GM18507 (cell line): ENCODE data around the gene COG6.

ENCODE experiments used
- DNase-seq: peaks from one replicate; pipeline ENCODE4 v3.0.0; 2011; ENCODE audit warnings: low read depth; ENCODE audit not compliant: insufficient read length; ENCODE audit errors: extremely low spot score
- FAIRE-seq: peaks from 2 replicates; lab custom pipeline; 2011; peaks lifted over from hg19 to GRCh38; lab: Jason Lieb, UNC

The COG6 gene

DNA sequence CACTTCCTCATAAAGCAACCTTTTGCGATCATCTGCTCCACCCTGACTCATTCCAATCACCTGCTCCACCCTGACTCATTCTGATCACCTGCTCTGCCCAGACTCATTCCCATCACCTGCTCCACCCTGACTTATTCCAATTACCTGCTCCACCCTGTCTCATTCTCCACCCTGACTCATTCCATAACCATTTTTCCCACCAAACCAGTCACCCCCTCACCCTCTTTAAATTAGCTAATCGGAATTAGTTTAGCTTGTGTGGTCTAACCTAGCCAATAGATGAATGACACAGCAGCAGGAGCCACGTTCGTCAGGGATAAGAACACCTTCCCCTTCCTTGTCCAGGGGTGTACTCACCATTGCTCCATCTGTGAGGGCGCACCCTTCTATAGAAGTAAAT, 134.0 kb downstream of the COG6 start:
- FAIRE-seq: no peak

More for the DNA sequence above, 134.0 kb downstream of the COG6 start:
- no peak for DNase-seq
